ENCODE measurements around the gene LRRC49. TPM values are rescaled to one million over a fixed set of nuclear protein-coding genes. Genes with fewer than 3 reads are reported as not detected.
A peak's percentile ranks its signal among the peaks of the same experiment; 100 is the strongest.
"Not testable (repeated sequence)": the region's sequence is repeated elsewhere in the genome, so short reads cannot be mapped to it uniquely, and the experiment has no call there.

The LRRC49 gene
- total and polyA plus RNA-seq, 4 donors, result 32.5 to 92.5 (median 55.9) TPM

DNA sequence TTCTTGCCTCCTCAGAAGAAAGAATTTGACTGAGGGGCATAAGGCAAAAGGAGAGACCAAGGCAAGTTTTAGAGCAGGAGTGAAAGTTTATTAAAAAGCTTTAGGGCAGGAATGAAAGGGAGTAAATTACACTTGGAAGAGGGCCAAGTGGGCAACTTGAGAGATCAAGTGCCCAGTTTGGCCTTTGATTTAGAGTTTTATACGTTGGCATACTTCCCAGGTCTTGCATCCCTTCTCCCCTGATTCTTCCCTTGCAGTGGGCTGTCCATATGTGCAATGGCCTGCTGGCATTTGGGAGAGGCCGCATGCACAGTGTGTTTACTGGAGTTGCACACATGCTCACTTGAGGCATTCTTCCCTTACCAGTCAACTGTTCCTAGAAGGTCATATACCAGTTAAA lies 50.7 kb downstream of the LRRC49 start:
- H3K27ac ChIP-seq (ENCODE audit: low read depth, low read length); H3K4me3 ChIP-seq (ENCODE audit: low read depth, low read length); H3K27me3 ChIP-seq (ENCODE audit: control insufficient read depth, insufficient read depth, low read length); H3K4me1 ChIP-seq (ENCODE audit: control insufficient read depth, insufficient read depth, low read length); H3K9me3 ChIP-seq (ENCODE audit: control insufficient read depth, insufficient read depth, low read length); H3K36me3 ChIP-seq (ENCODE audit: control insufficient read depth, insufficient read depth, low read length): not testable (repeated sequence)
- 25% methylated on average over 1 of the region's 2 CpGs for WGBS (ENCODE audit: insufficient coverage)
- peak in 2 of 6 donors; percentile 18 to 44 for DNase-seq (ENCODE audit: low read depth in 4 of 6, low spot score in 6 of 6)

DNA sequence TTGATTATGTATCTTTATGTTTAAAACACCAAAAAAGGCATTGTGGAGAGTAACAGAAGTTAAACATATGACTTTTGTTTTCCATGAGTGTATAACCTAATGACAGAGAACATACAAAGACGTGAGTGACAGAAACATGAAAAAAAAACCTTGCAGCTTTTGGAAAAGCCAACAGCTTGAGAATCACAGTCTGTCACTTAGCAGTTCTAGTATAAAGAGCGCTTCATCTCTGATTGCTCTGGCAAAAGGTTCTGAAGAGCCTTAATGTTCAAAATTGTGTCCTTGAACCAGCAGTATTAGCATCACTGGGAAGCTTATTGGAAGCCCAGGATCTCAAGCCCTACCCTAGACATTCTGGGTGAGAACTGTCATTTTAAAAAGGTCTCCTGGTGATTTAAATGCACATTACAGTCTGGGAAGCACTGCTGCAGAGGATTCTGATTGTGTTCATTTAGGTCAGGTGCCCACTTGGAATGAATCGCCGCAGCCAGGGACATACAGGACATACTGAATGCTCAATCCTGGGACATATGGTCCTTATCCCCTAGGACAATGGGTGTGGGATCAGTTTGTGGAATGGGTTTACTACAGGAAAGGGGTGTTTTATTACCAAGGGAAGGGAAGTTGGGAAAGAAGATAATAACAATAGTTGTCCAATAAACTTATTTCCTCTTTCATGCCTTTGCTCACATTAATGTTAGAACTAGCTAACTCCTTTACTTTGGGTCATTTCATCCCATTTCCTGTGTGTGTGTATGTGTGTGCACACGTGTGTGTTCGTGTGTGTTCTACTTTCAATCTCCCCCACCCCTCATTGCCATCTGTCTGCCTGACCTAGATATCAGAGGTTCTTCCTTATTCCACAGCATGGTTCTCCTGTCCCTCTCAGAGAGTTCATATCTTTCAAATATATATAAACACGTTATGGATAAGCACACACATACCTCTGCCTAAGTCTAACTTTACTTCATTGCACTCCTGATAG lies 55.0 kb downstream of the LRRC49 start:
- Histone ChIP-seq H3K36me3 (ENCODE audit: control insufficient read depth, insufficient read depth, low read length) (peaks cover 3% of the 10 kb centered on the region), H3K27ac (ENCODE audit: low read depth, low read length) (no peak overlapping the region)

DNA sequence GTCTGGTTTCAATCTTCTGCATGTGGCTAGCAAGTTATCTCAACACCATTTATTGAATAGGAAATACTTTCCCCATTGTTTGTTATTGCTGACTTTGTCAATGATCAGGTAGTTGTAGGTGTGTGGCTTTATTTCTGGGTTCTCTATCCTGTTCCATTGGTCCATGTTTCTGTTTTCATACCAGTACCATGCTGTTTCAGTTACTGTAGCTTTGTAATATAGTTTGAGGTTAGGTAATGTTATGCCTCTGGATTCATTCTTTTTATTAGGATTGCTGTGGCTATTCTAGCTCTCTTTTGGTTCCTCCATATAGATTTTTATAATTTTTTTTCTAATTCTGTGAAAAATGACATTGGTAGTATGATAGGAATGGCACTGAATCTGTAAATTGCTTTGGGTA lies 58.3 kb downstream of the LRRC49 start:
- Histone ChIP-seq H3K27ac (ENCODE audit: low read depth, low read length) (no peak overlapping the region), H3K36me3 (ENCODE audit: control insufficient read depth, insufficient read depth, low read length) (no peaks in the 10 kb centered on the region), H3K27me3 (ENCODE audit: control insufficient read depth, insufficient read depth, low read length) (no peaks in the 10 kb centered on the region), H3K4me1 (ENCODE audit: control insufficient read depth, insufficient read depth, low read length) (no peaks in the 10 kb centered on the region), H3K9me3 (ENCODE audit: control insufficient read depth, insufficient read depth, low read length) (peaks cover 5% of the 10 kb centered on the region), H3K4me3 (ENCODE audit: low read depth, low read length) (no peak overlapping the region)
- no peak for DNase-seq (ENCODE audit: low read depth in 4 of 6, low spot score in 6 of 6)

More for the DNA sequence above, 55.0 kb downstream of the LRRC49 start:
- DNase-seq (ENCODE audit: low read depth in 4 of 6, low spot score in 6 of 6), result peak in 2 of 6 donors; percentile 28 to 35
- Histone ChIP-seq H3K9me3 (ENCODE audit: control insufficient read depth, insufficient read depth, low read length) (peaks cover 5% of the 10 kb centered on the region), H3K4me3 (ENCODE audit: low read depth, low read length) (no peak overlapping the region), H3K4me1 (ENCODE audit: control insufficient read depth, insufficient read depth, low read length) (no peaks in the 10 kb centered on the region), H3K27me3 (ENCODE audit: control insufficient read depth, insufficient read depth, low read length) (no peaks in the 10 kb centered on the region)
- WGBS (ENCODE audit: insufficient coverage), result 81% methylated on average over 5 of the region's 7 CpGs

DNA sequence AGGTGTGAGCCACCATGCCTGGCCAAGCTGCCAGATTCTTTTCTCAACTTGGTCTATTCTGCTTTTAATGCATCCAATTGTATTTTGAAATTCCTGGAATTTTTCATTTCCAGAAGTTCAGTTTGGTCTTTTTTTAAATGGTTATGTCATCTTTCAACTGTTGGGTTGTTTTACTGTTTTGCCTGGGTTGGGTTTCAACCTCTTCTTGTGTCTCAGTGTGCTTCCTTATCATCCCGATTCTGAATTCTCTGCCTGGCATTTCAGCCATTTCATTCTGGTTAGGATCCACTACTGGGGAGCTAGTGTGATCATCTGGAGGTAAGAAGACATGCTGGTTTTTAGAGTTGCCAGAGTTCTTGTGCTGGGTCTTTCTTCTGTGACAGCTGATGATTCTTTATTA lies 61.5 kb downstream of the LRRC49 start:
- 83% methylated on average over 1 of the region's 1 CpG for WGBS (ENCODE audit: insufficient coverage)
- no peak for DNase-seq (ENCODE audit: low read depth in 4 of 6, low spot score in 6 of 6)

DNA sequence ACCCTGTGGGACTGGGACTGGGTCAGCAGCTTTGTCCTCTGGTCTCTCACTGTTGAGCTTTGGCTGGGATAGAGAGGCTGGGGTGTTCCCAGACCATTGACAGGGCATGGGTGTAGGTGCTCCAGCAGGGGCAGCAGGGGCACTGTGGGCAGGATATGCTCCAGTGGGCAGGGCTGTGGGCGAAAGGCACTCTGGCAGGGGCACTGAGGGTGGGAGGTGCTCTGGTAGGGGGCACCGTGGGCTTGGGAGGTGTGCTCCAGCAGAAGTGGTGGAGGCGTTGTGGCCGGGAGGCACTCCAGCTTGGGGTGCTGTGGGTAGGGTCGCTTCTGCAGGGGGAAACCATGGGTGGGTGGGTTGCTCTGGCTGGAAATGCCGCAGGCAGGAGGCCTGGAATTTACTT lies 62.1 kb downstream of the LRRC49 start:
- 100% methylated on average over 5 of the region's 6 CpGs for WGBS (ENCODE audit: insufficient coverage)
- no peaks in the 10 kb centered on the region for H3K4me1 ChIP-seq (ENCODE audit: control insufficient read depth, insufficient read depth, low read length)

More for the DNA sequence above, 61.5 kb downstream of the LRRC49 start:
- H3K27ac ChIP-seq (ENCODE audit: low read depth, low read length), result no peak overlapping the region
- no peak overlapping the region for H3K4me3 ChIP-seq (ENCODE audit: low read depth, low read length)
- peaks cover 5% of the 10 kb centered on the region for H3K9me3 ChIP-seq (ENCODE audit: control insufficient read depth, insufficient read depth, low read length)
- no peaks in the 10 kb centered on the region for H3K27me3 ChIP-seq (ENCODE audit: control insufficient read depth, insufficient read depth, low read length)
- no peaks in the 10 kb centered on the region for H3K4me1 ChIP-seq (ENCODE audit: control insufficient read depth, insufficient read depth, low read length)
- no peaks in the 10 kb centered on the region for H3K36me3 ChIP-seq (ENCODE audit: control insufficient read depth, insufficient read depth, low read length)

DNA sequence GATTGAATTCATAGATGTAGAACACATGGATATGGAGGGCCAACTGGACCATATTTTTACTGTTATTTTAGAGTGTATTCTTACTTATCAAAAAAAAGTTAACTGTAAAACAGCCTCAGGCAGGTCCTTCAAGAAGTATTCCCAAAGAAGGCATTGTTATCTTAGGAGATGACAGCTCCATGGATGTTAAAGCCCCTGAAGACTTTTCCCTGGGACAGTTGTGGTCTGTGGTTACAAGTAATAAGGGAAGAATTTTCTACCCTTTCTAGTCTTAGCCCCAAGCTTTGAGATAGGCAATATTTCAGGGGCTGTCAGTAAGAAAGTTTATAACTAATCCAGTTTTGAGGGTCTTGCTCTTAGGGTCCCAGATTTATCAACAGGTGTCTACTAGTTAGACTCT lies 62.5 kb downstream of the LRRC49 start:
- Histone ChIP-seq H3K9me3 (ENCODE audit: control insufficient read depth, insufficient read depth, low read length) (peaks cover 5% of the 10 kb centered on the region), H3K27ac (ENCODE audit: low read depth, low read length) (no peak overlapping the region), H3K36me3 (ENCODE audit: control insufficient read depth, insufficient read depth, low read length) (no peaks in the 10 kb centered on the region), H3K27me3 (ENCODE audit: control insufficient read depth, insufficient read depth, low read length) (no peaks in the 10 kb centered on the region), H3K4me1 (ENCODE audit: control insufficient read depth, insufficient read depth, low read length) (no peaks in the 10 kb centered on the region), H3K4me3 (ENCODE audit: low read depth, low read length) (no peak overlapping the region)
- no peak for DNase-seq (ENCODE audit: low read depth in 4 of 6, low spot score in 6 of 6)

More for the DNA sequence above, 62.1 kb downstream of the LRRC49 start:
- H3K27me3 ChIP-seq (ENCODE audit: control insufficient read depth, insufficient read depth, low read length), result no peaks in the 10 kb centered on the region
- no peaks in the 10 kb centered on the region for H3K36me3 ChIP-seq (ENCODE audit: control insufficient read depth, insufficient read depth, low read length)
- peaks cover 5% of the 10 kb centered on the region for H3K9me3 ChIP-seq (ENCODE audit: control insufficient read depth, insufficient read depth, low read length)
- DNase-seq (ENCODE audit: low read depth in 4 of 6, low spot score in 6 of 6), result no peak
- no peak overlapping the region for H3K27ac ChIP-seq (ENCODE audit: low read depth, low read length)
- no peak overlapping the region for H3K4me3 ChIP-seq (ENCODE audit: low read depth, low read length)

DNA sequence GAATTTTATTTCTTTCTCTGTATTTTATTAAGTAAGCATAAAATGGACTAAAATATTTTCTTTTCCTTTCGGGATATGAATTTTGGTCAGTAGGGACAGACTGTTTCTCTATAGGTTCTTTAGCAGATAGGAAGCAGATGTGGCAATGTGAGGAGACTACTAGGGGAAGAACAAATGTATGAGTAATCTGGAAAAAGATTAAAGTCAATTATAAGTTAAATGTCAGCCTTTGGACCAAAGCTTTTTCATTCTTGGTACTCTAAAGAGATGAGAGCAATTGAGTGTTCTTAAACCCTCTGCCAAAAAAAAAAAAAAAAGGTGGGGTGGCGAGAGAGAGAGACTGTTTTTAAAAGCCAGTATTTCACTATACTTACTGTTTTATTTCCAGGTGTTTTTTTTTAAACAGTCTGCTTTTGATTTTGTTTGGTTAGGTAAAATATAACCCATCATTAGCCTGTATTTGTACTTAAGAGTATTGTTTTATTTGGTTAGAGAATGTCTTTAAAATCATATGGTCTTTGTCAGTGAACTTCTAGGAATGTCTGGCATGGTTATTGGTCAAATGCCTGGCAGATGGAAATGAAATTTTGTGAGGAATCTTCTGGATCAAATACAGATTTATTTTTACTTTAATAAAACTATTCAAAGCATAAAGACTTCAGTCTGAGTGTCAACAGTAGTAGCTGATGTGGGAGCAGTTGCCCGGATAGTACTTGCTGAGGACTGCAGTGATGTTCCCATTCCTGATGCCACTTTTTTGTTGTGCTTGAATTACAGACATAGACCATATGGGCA lies 63.8 kb downstream of the LRRC49 start:
- Histone ChIP-seq H3K27ac (ENCODE audit: low read depth, low read length) (no peak overlapping the region), H3K4me1 (ENCODE audit: control insufficient read depth, insufficient read depth, low read length) (no peaks in the 10 kb centered on the region), H3K36me3 (ENCODE audit: control insufficient read depth, insufficient read depth, low read length) (no peaks in the 10 kb centered on the region), H3K27me3 (ENCODE audit: control insufficient read depth, insufficient read depth, low read length) (no peaks in the 10 kb centered on the region), H3K4me3 (ENCODE audit: low read depth, low read length) (no peak overlapping the region), H3K9me3 (ENCODE audit: control insufficient read depth, insufficient read depth, low read length) (peaks cover 2% of the 10 kb centered on the region)
- DNase-seq (ENCODE audit: low read depth in 4 of 6, low spot score in 6 of 6), result no peak
- WGBS (ENCODE audit: insufficient coverage), result 100% methylated on average over 1 of the region's 3 CpGs

DNA sequence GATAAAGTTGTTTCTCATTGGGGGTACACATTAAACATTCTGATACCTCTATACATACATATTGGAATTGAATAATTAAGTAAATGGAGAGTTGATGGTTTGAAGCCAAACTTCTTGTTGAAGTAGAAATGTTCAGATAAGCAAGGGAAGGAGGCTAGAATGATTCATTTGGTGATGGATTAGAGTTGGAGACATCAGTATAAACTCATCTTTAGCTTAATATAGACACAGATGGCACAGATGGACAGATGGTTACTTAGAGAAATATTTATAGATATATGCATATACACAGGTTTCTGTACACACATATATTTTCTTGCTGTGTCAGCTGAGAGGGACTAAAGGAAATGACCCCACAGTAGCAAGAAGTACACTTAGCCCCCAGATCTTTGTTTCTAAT lies 69.5 kb downstream of the LRRC49 start:
- DNase-seq (ENCODE audit: low read depth in 4 of 6, low spot score in 6 of 6), result no peak
- Histone ChIP-seq H3K27me3 (ENCODE audit: control insufficient read depth, insufficient read depth, low read length) (no peaks in the 10 kb centered on the region), H3K4me1 (ENCODE audit: control insufficient read depth, insufficient read depth, low read length) (no peaks in the 10 kb centered on the region), H3K27ac (ENCODE audit: low read depth, low read length) (no peak overlapping the region), H3K9me3 (ENCODE audit: control insufficient read depth, insufficient read depth, low read length) (no peaks in the 10 kb centered on the region), H3K36me3 (ENCODE audit: control insufficient read depth, insufficient read depth, low read length) (no peaks in the 10 kb centered on the region), H3K4me3 (ENCODE audit: low read depth, low read length) (no peak overlapping the region)

DNA sequence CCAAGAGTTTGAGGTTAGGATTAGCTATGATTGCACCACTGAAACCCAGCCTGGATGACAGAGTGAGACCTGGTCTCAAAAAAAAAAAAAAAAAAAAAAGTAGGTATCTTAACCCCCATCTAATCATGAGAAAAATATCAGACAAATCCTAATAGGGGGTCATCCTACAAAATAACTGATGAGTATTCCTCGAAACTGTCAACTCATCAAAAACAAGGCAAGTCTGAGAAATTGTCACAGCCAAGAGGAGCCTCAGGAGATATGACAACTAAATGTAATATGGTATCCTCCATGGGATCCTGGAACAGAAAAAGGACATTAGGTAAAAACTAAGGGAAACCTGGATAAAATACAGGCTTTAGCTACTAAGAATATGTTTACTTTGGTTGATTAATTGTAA lies 70.6 kb downstream of the LRRC49 start:
- H3K4me3 ChIP-seq (ENCODE audit: low read depth, low read length), result no peak overlapping the region
- H3K9me3 ChIP-seq (ENCODE audit: control insufficient read depth, insufficient read depth, low read length), result no peaks in the 10 kb centered on the region
- DNase-seq (ENCODE audit: low read depth in 4 of 6, low spot score in 6 of 6), result no peak
- no peaks in the 10 kb centered on the region for H3K4me1 ChIP-seq (ENCODE audit: control insufficient read depth, insufficient read depth, low read length)
- no CpG with 5 or more reads among the region's 1 CpG for WGBS (ENCODE audit: insufficient coverage)
- no peaks in the 10 kb centered on the region for H3K27me3 ChIP-seq (ENCODE audit: control insufficient read depth, insufficient read depth, low read length)
- no peak overlapping the region for H3K27ac ChIP-seq (ENCODE audit: low read depth, low read length)
- no peaks in the 10 kb centered on the region for H3K36me3 ChIP-seq (ENCODE audit: control insufficient read depth, insufficient read depth, low read length)
